ENCODE data around the gene PCSK2. TPM values are rescaled to one million over a fixed set of nuclear protein-coding genes. Genes with fewer than 3 reads are reported as not detected.
A peak's percentile ranks its signal among the peaks of the same experiment; 100 is the strongest.

PCSK2 gene
- total and polyA plus RNA-seq, 2 of the 8 experiments (the other 6 are each of a cell fraction or from before 2014, with no cell fraction given), result 1.9 to 4.2 TPM

DNA sequence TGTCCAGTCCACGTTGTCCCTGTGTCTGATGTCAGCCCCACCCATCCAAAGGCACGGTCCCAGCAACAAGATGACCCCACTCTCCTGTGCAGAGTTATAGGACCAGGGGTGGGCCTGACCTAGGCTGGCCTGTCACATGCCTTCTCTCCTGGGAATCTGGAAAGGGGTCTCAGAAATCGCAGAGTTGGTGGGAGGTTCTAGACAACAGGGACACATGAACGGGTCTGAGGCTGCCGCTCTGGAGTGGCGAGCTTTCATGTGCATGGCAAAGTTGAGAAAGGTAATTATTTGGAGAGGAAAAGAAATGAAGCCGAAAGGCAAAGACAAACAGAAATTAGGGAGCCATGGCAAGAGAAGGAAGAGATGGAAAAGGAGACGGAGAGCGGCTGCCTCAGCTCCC lies 274.9 kb downstream of the PCSK2 start:
- Histone ChIP-seq H3K4me2 (ENCODE audit: insufficient read depth in 1 of 2, low read depth in 2 of 2, low read length in 2 of 2) (no peak overlapping the region), H3K4me1 (replicated peaks in 1 of 4; ENCODE audit: control insufficient read depth in 3 of 4, insufficient read depth in 4 of 4, low read length in 3 of 4) (peaks cover 0 to 10% (median 3%) of the 10 kb centered on the region in 4 experiments; a peak in 4 of 7 replicates), H3K23ac (ENCODE audit: insufficient read length) (no peak overlapping the region), H4K20me1 (replicated peaks in 1 of 2; ENCODE audit: control insufficient read depth in 1 of 2, insufficient read depth in 2 of 2, low read length in 2 of 2) (no peaks in the 10 kb centered on the region), H3K27ac (ENCODE audit: low read depth, low read length) (no peak overlapping the region), H3K9ac (replicated peaks in 1 of 4; ENCODE audit: extremely low read depth in 1 of 4, low read depth in 3 of 4, low read length in 3 of 4) (no peak overlapping the region), H2BK12ac (ENCODE audit: low read depth, low read length) (no peak overlapping the region), H3K79me1 (ENCODE audit: low read depth, low read length) (no peaks in the 10 kb centered on the region), H3K4ac (replicated peaks; ENCODE audit: insufficient read length, low read depth, low read length) (no peak overlapping the region), H2AFZ (ENCODE audit: low read length) (no peak overlapping the region), H3K27me3 (replicated peaks in 1 of 4; ENCODE audit: control insufficient read depth in 3 of 4, extremely low read depth in 1 of 4, insufficient read depth in 3 of 4, low read length in 3 of 4) (peaks cover 0 to 9% (median 1%) of the 10 kb centered on the region in 4 experiments; a peak in 3 of 7 replicates), H3K23me2 (ENCODE audit: low read depth, low read length) (no peaks in the 10 kb centered on the region), H4K8ac (ENCODE audit: extremely low read depth, insufficient read depth, low read length) (no peak overlapping the region), H3K4me3 (ENCODE audit: extremely low read depth in 1 of 4, insufficient read depth in 2 of 4, low read depth in 3 of 4, low read length in 4 of 4) (no peak overlapping the region), H2BK5ac (ENCODE audit: low read depth, low read length) (no peak overlapping the region; the same call in 1 of the 2 replicates), H2BK20ac (ENCODE audit: low read length) (no peak overlapping the region), H3K56ac (replicated peaks; ENCODE audit: insufficient read length, low read depth, low read length) (no peak overlapping the region), H2BK120ac (replicated peaks; ENCODE audit: low read depth, low read length) (no peak overlapping the region), H3K79me2 (ENCODE audit: control insufficient read depth in 1 of 2, insufficient read depth in 2 of 2, low read length in 2 of 2) (no peaks in the 10 kb centered on the region), H3K14ac (ENCODE audit: insufficient read length) (no peak overlapping the region), H4K5ac (ENCODE audit: insufficient read length, low read depth, low read length) (no peak overlapping the region), H4K91ac (replicated peaks; ENCODE audit: insufficient read length, low read length) (no peak overlapping the region), H3K9me3 (ENCODE audit: insufficient read depth in 2 of 2, low read depth in 1 of 2, low read length in 1 of 2) (no peaks in the 10 kb centered on the region), H2AK5ac (ENCODE audit: low read depth, low read length) (no peak overlapping the region), H2BK15ac (ENCODE audit: low read length) (0 out of 2 replicates have a peak overlapping the region, but pooled peaks have one; percentile 47), H3K18ac (ENCODE audit: extremely low read depth, low read length) (no peak overlapping the region), H3K36me3 (ENCODE audit: control insufficient read depth in 2 of 4, insufficient read depth in 4 of 4, low read length in 3 of 4) (no peaks in the 10 kb centered on the region)
- 88% methylated on average over 9 of the region's 9 CpGs; no CpG with 5 or more reads in 1 of the 2 experiments for WGBS, 2 experiments (ENCODE audit: extremely low coverage in 1 of 2, insufficient coverage in 1 of 2, insufficient read length in 1 of 2, insufficient replicate concordance in 2 of 2, low coverage in 1 of 2, low lambda C conversion rate in 2 of 2, missing lambda C conversion rate in 1 of 2)
- FAIRE-seq (no peak), DNase-seq (ENCODE audit: low read depth in 1 of 2, low spot score in 2 of 2) (no peak)
- ChIA-PET CTCF (ENCODE audit: partially characterized antibody) (interaction anchor here (1.2 to 7.5 kb wide), 2 partner anchors 59 to 116 kb away, joined by 3 to 114 read pairs; no protein-coding TSS in a partner anchor), POLR2A (ENCODE audit: partially characterized antibody) (no interaction called here)
- TF ChIP-seq NRF1 (IDR thresholded peaks at IDR 0.05; ENCODE audit: low read depth, low read length), result no peak
- TF ChIP-seq BACH1 (IDR thresholded peaks at IDR 0.05; ENCODE audit: low read length), result no peak
- no peak for TF ChIP-seq E2F6 (IDR thresholded peaks at IDR 0.05)
- no peak for TF ChIP-seq HDAC2 (IDR thresholded peaks at IDR 0.05; ENCODE audit: borderline replicate concordance in 1 of 2, low read depth in 2 of 2, low read length in 2 of 2)
- no peak for TF ChIP-seq RXRA (IDR thresholded peaks at IDR 0.05; ENCODE audit: insufficient read depth, low read depth, low read length)
- TF ChIP-seq SUZ12 (IDR thresholded peaks at IDR 0.05; ENCODE audit: low read length), result no peak
- TF ChIP-seq RNF2 (IDR thresholded peaks at IDR 0.05; ENCODE audit: borderline replicate concordance, low read depth, low read length, missing control alignments, poor library complexity, severe bottlenecking), result no peak
- no peak for TF ChIP-seq KDM1A (IDR thresholded peaks at IDR 0.05; ENCODE audit: borderline replicate concordance, low read length)
- TF ChIP-seq BRCA1 (IDR thresholded peaks at IDR 0.05; ENCODE audit: low read depth, low read length), result no peak
- TF ChIP-seq CTCF (IDR thresholded peaks at IDR 0.05; ENCODE audit: control extremely low read depth in 1 of 3, insufficient read depth in 1 of 3, low read depth in 1 of 3, low read length in 3 of 3), result no peak

Data from H1 (cell line).